Body of pancreas (tissue), 4 donors: ENCODE measurements around the gene KCNK13.

Experiments
- CTCF ChIP-seq, 7 experiments: fragments of 450-650 bp in 4 of 7; fragments of 200-600 bp in 3 of 7; sonication (generic) in 3 of 7; IDR thresholded peaks; one replicate each; pipeline ENCODE4 v1.5.1; 2016 to 2019; ENCODE audit warnings: antibody characterized with exemption in 7 of 7
- POLR2A ChIP-seq, 3 donors: fragments of 450-650 bp; IDR thresholded peaks; one replicate each; pipeline ENCODE4 v1.6.1; 2016; ENCODE audit warnings: antibody characterized with exemption in 3 of 3, mild to moderate bottlenecking in 2 of 3

- TF ChIP-seq POLR2A (IDR thresholded peaks at IDR 0.05) (no peak), CTCF (IDR thresholded peaks at IDR 0.05) (no peak)
Measured at GRCh38 chr14:90050271-90050670, 11.5 kb upstream of the KCNK13 start.
